HG03354 (cell line): Measurements from ENCODE around the gene CAMK1D.
"Not testable (repeated sequence)": the region's sequence is repeated elsewhere in the genome, so short reads cannot be mapped to it uniquely, and the experiment has no call there.

ENCODE experiments used
- ATAC-seq: cut with Tn5 transposase; IDR thresholded peaks from one replicate; pipeline ENCODE4 v1.9.1; 2021; ENCODE audit warnings: mild to moderate bottlenecking; ENCODE audit not compliant: unreplicated experiment, poor library complexity, severe bottlenecking

CAMK1D gene

GRCh38 chr10:12535656-12536055, 186.3 kb downstream of the CAMK1D start:
- no peak for ATAC-seq

- ATAC-seq = no peak
Measured at GRCh38 chr10:12538491-12538995, 189.2 kb downstream of the CAMK1D start.

GRCh38 chr10:12539350-12540164, 190.2 kb downstream of the CAMK1D start:
- no peak for ATAC-seq

- ATAC-seq = no peak
Measured at GRCh38 chr10:12540341-12540781, 191.0 kb downstream of the CAMK1D start.

GRCh38 chr10:12541446-12542067, 192.2 kb downstream of the CAMK1D start:
- ATAC-seq = no peak

GRCh38 chr10:12542133-12542670, 192.9 kb downstream of the CAMK1D start:
- ATAC-seq = no peak

GRCh38 chr10:12543589-12543988, 194.2 kb downstream of the CAMK1D start:
- no peak for ATAC-seq

- not testable (repeated sequence) for ATAC-seq
Measured at GRCh38 chr10:12546160-12546802, 196.9 kb downstream of the CAMK1D start.

GRCh38 chr10:12547301-12547771, 198.0 kb downstream of the CAMK1D start:
- ATAC-seq = no peak

GRCh38 chr10:12549297-12549696, 199.9 kb downstream of the CAMK1D start:
- no peak for ATAC-seq

- no peak for ATAC-seq
Measured at GRCh38 chr10:12550994-12551393, 201.6 kb downstream of the CAMK1D start.

- ATAC-seq = peak; percentile 89
Measured at GRCh38 chr10:12556039-12556438, 206.7 kb downstream of the CAMK1D start.

GRCh38 chr10:12559578-12560178, 210.3 kb downstream of the CAMK1D start:
- ATAC-seq = no peak

GRCh38 chr10:12561307-12561706, 212.0 kb downstream of the CAMK1D start:
- no peak for ATAC-seq

GRCh38 chr10:12561720-12562119, 212.4 kb downstream of the CAMK1D start:
- no peak for ATAC-seq

- no peak for ATAC-seq
Measured at GRCh38 chr10:12563489-12563888, 214.1 kb downstream of the CAMK1D start.

- ATAC-seq = no peak
Measured at GRCh38 chr10:12564173-12564572, 214.8 kb downstream of the CAMK1D start.

GRCh38 chr10:12566161-12567115, 217.1 kb downstream of the CAMK1D start:
- no peak for ATAC-seq
